Osteoblast (primary cell): ENCODE results near the gene CEACAM18. TPM values are rescaled to one million over a fixed set of nuclear protein-coding genes. Genes with fewer than 3 reads are reported as not detected.
"Not testable (repeated sequence)": the region's sequence is repeated elsewhere in the genome, so short reads cannot be mapped to it uniquely, and the experiment has no call there.

ENCODE experiments used
- DNase-seq: peaks from one replicate; pipeline ENCODE4 v3.0.0; 2011; ENCODE audit warnings: low spot score, mixed read lengths; ENCODE audit not compliant: insufficient read length; ENCODE audit errors: missing footprints
- H2AFZ ChIP-seq: 2 replicates; pipeline ENCODE4 v1.6.0; 2011; ENCODE audit warnings: mild to moderate bottlenecking, low read length
- H3K27ac ChIP-seq: 2 replicates; pipeline ENCODE4 v1.5.1; 2011; ENCODE audit warnings: mild to moderate bottlenecking, low read depth, low read length, moderate library complexity
- H3K27me3 ChIP-seq: 2 replicates; pipeline ENCODE4 v1.6.0; 2012; ENCODE audit warnings: mild to moderate bottlenecking, control low read depth, inconsistent platforms, low read length, moderate library complexity; ENCODE audit not compliant: insufficient read depth
- H3K36me3 ChIP-seq: 2 replicates; pipeline ENCODE4 v1.5.1; 2011; ENCODE audit warnings: mild to moderate bottlenecking, low read length, control low read depth, moderate library complexity; ENCODE audit not compliant: insufficient read depth
- H3K4me1 ChIP-seq: 2 replicates; pipeline ENCODE4 v1.5.1; 2011; ENCODE audit warnings: mild to moderate bottlenecking, low read length, control low read depth, moderate library complexity; ENCODE audit not compliant: insufficient read depth
- H3K4me2 ChIP-seq: 2 replicates; pipeline ENCODE4 v1.6.0; 2011; ENCODE audit warnings: mild to moderate bottlenecking, low read length; ENCODE audit not compliant: insufficient read depth
- H3K4me3 ChIP-seq: fragments of 200-600 bp; sonication (generic); 3 replicates; pipeline ENCODE4 v1.5.1; 2012; ENCODE audit warnings: mild to moderate bottlenecking, low read length, inconsistent platforms; ENCODE audit not compliant: insufficient read depth
- H3K79me2 ChIP-seq: 2 replicates; pipeline ENCODE4 v1.6.0; 2012; ENCODE audit warnings: mild to moderate bottlenecking, low read length, control low read depth, inconsistent platforms; ENCODE audit not compliant: insufficient read depth
- H3K9me3 ChIP-seq: 2 replicates; pipeline ENCODE4 v1.5.1; 2011; ENCODE audit warnings: low read depth, low read length, control low read depth
- H4K20me1 ChIP-seq: 2 replicates; pipeline ENCODE4 v1.6.0; 2012; ENCODE audit warnings: mild to moderate bottlenecking, low read length, control low read depth; ENCODE audit not compliant: insufficient read depth
- CTCF ChIP-seq: IDR thresholded peaks from 2 replicates; pipeline ENCODE4 v1.5.1; 2011; ENCODE audit warnings: mild to moderate bottlenecking, low read depth, low read length, moderate library complexity; ENCODE audit errors: extremely low read depth
- total RNA-seq: library from RNA; depleted of rRNA; stranded (reverse); fragments of >200 nt; gene quantifications from 2 replicates; pipeline ENCODE4 v1.2.3, GENCODE V29; 2012

Gene CEACAM18
- total RNA-seq, 1 donor: not detected

GRCh38 chr19:51462681-51463080 lies 15.7 kb upstream of the CEACAM18 start:
- H3K27me3 ChIP-seq: peaks cover 11% of the 10 kb centered on the region
- no peaks in the 10 kb centered on the region for H3K4me1 ChIP-seq
- DNase-seq: no peak
- H3K4me3 ChIP-seq: no peak overlapping the region
- no peaks in the 10 kb centered on the region for H3K9me3 ChIP-seq
- no peak overlapping the region for H3K4me2 ChIP-seq
- H2AFZ ChIP-seq: no peak overlapping the region
- TF ChIP-seq CTCF: no peak
- no peaks in the 10 kb centered on the region for H4K20me1 ChIP-seq
- H3K36me3 ChIP-seq: no peaks in the 10 kb centered on the region
- H3K79me2 ChIP-seq: no peaks in the 10 kb centered on the region
- H3K27ac ChIP-seq: no peak overlapping the region

- not testable (repeated sequence) for H2AFZ ChIP-seq, H3K9me3 ChIP-seq, DNase-seq, H4K20me1 ChIP-seq, H3K36me3 ChIP-seq, H3K27ac ChIP-seq, H3K4me3 ChIP-seq, H3K4me2 ChIP-seq, H3K79me2 ChIP-seq, H3K4me1 ChIP-seq
- peaks cover 11% of the 10 kb centered on the region for H3K27me3 ChIP-seq
These were observed 14.3 kb upstream of the CEACAM18 start for GRCh38 chr19:51463976-51464581.

- Histone ChIP-seq H3K27ac (no peak overlapping the region), H4K20me1 (no peaks in the 10 kb centered on the region), H2AFZ (no peak overlapping the region), H3K4me1 (no peaks in the 10 kb centered on the region), H3K9me3 (no peaks in the 10 kb centered on the region), H3K4me2 (no peak overlapping the region), H3K36me3 (no peaks in the 10 kb centered on the region), H3K27me3 (peaks cover 11% of the 10 kb centered on the region), H3K4me3 (no peak overlapping the region), H3K79me2 (no peaks in the 10 kb centered on the region)
- no peak for DNase-seq
- TF ChIP-seq CTCF: no peak
These were observed 11.6 kb upstream of the CEACAM18 start for GRCh38 chr19:51466723-51467122.

- Histone ChIP-seq H3K36me3 (no peaks in the 10 kb centered on the region), H3K79me2 (no peaks in the 10 kb centered on the region), H4K20me1 (no peaks in the 10 kb centered on the region), H3K27me3 (peaks cover 6% of the 10 kb centered on the region), H3K27ac (no peak overlapping the region), H3K4me2 (no peak overlapping the region), H3K4me1 (no peaks in the 10 kb centered on the region), H3K9me3 (no peaks in the 10 kb centered on the region), H3K4me3 (no peak overlapping the region), H2AFZ (no peak overlapping the region)
- TF ChIP-seq CTCF: no peak
- no peak for DNase-seq
These were observed 10.3 kb upstream of the CEACAM18 start for GRCh38 chr19:51467864-51468544.
